Activated CD8-positive, alpha-beta memory T cell treated with anti-CD3 and anti-CD28 coated beads, Interleukin-2, amount 50 U/mL, for 24 hours (primary cell): Measurements from ENCODE around the gene SLC12A7.
"Not testable (repeated sequence)": the region's sequence is repeated elsewhere in the genome, so short reads cannot be mapped to it uniquely, and the experiment has no call there.

Experiments used
- DNase-seq: peaks from one replicate; pipeline ENCODE4 v3.0.0-alpha.2; 2020; ENCODE audit errors: extremely low read depth

The SLC12A7 gene

DNA sequence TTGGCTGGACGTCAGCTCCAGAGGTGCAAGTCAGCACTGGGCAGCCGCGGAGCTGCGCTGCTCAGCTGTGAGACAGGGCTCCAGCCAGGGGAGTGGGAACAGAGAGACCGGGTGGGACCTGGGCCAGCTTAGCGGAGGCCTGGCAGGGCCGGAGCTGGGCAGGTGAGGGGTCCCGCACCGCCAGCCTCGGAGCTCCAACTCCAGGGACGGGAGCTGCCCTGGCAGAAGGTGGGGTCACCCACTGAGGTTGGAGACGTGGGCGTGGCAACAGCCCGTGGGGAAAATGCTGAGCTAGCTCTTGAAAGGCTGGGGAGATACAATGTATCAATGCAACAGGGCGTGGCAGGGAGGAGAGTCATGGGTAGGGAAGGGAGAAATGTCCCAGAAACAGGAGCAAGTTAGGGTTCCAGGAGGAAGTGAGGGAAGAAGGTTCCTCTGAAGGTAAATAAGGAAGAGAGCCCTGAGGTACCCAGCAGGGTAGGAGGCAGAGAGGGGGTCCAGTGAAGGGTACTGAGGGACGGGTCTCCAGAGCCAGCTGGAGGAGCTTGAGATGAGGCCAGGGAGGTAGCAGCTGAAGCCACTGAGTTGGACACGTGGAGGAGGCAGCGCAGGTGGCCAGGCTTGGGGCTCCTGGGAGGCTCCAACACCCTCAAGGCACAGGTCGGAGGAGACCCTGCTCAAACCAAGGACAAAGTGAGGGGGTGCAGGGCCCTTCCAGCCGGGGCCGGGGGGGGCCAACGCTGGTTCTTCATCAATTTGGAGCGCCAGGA, 104.0 kb downstream of the SLC12A7 start:
- DNase-seq: no peak

DNA sequence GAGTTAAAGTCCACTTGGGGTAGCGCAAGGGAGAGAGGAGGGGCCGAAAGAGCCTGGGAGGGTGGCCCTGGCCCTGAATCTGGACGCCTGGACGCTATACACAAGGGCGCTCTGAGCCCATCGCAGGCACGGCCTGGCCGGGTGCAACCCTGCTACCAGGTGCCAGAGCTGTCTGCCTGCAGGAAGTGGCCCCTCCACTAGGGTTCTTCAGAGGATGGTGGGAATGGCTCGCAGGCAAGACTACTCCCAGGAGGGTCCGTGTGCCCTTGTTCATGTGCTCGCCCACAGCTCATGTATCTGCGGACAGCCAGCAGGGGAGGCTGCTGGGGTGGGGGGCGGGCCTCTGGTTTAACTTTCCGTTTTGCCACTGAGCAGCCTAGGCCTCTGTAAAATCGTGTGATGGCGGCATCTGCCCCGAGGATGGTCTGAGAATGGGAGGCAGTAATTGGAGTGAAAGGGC, 104.6 kb downstream of the SLC12A7 start:
- DNase-seq: no peak

DNA sequence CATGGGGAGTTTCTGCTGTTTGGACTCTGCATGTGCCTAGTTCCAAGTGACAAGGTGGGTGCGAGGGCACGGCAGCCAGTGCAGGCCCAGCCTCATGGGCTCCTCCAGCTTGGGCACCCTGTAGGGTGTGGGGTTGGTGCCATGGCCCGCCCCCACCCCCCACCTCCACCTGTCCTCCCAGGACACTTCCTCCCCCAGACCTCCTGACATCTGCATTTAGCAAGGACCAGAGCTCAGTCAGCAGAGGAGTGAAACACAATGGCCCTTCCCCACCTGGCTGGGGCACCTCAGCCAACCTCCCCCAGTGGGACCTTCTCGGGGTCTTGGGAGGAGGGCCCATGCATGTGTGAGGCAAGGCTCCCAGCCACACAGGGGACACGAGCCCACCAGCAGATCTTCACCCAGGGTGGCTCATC, 105.2 kb downstream of the SLC12A7 start:
- no peak for DNase-seq

DNA sequence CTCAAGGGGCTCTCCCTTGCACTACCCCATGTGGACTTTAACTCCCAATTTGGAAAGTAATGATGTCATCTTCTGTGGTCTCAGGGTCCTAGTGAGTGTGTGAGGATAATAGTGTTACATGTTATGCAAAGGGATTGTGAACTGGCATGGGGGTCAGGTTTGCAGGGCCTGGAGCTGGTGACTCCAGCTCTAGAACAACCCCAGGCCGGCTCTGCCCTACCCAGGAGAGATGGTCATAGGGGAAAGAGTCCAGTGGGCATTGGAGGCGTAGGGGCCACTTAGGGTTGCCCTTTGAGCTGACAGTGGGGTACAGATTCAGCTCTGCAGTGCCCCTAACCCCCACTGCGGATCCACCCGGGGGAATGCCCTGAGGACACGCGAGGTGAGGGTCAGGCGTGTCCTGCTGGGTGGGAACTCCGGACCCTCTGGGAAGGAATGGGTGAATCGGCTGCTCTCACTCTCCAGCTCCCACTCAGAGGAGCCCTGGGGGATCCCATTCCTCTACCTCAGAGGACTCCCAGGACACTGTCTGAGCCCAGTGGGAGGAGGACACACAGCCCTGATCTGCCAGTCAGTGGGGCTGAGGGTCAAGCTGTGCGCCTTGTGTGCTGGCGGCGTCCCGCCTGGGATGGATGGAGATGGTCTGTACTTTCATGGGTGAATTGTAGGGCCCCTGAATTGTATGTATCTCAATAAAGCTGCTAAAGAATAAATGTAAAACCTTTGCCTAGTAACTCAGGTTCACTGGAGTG, 105.8 kb downstream of the SLC12A7 start:
- no peak for DNase-seq

DNA sequence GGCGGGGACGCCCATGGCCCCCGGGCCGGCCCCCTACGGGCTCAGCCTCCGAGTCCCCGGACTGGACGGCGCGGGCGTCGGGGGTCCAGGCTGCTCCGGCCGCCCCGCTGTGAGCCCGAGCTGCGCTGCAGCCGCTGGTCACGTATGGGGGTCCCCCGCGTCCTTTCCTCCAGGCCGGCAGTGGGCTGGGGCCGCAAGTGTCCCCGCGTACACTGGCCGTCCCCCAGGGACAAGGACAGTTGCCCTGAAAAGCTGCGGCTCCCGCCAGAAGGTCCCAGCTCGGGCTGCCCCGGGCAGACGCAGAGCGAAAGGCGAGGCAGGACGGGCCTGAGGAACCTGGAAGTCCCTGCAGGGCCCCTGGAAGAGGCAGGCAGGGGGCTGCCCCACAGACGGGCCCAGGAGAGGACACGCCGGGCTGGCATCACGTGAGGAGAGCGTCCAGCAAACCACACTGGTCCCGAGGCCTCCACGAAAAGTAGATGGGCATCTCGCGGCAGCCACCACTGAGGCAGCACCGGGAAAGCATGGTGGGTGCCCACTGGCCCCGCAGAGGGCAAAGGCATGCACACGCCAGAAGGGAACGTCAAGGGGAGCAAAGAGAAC, 106.5 kb downstream of the SLC12A7 start:
- no peak for DNase-seq

DNA sequence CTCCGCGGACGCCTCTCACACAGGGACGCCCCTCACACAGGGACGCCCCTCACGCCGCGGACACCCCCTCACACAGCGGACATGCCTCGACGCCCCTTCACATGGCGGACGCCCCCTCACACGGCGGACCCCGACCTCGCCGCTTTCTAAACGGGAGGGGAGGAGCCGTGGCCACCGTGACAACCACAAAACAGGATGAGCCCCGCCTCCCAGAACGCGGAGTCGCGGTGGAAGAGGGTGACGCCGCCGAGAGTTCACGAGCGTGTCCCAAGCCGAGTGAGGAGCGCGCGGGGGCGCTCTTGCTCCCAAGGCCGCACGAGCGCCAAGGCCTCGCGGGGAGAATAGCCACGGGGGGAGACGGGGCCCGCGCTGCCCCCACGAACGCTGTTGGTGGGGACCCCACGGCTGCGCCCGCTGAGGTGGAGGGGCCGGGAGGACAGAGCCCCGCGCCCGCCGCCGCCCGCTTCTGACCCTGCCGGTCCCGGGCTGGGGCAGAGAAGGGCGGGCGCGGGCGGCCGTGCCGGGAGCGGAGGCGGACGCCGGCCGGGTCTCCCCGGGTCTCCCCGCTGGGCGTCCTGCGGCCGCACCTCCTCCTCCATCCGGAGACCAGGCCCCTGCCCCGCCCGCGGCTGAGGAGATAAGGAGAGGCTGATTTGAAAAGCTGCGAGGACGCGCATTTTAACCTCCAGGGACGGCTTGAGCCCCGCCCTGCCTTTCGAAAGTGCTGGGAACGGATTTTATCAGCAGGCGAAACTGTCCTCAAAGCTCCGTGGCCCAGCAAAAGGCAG, 107.2 kb downstream of the SLC12A7 start:
- DNase-seq: no peak

DNA sequence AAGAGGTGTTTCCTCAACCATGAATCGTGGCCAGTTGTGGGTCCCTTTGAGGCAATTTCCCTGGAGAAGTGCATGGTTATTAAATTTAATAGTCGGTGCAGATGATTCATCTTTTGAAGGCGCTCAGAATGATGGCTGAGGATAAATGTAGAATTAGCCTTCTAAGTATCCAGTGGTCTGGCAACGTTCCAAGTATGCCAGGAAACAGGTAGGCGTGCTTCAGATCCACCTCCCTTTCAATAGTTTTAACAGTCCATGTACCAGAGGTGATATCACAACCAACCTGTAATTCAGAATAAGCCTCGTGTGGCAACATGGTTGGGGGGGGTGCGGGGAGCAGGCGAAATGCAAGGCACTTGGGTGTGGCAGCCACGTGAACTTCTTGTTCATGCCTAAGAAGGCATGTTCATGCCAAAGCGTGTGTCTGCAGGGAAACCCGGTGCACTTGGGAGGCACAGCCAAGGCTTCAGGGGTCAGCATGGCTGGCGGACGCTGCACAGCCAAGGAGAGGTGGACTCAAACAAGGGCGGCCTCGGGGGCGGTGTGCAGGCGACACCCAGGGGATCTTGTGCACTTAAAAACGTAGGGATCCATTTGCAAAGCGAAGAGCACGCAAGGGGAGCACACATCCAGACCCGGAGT, 108.4 kb downstream of the SLC12A7 start:
- no peak for DNase-seq

DNA sequence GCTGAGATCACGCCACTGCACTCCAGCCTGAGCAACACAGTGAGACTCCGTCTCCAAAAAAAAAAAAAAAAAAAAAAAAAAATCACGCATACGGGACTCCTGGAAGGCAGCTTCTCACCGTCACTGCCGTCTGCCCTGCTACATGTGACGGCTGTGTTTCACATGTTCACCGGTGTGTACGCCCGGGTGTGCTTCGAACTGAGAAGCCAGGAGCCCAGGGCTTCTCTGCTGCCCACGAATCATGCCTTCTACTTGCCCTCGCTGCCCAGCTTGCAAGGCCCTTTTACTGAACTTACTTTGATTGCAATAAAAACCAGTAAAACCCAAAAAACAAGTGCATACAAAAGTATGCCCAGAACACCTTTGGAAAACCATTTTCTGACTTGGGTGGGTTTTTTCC, 109.0 kb downstream of the SLC12A7 start:
- DNase-seq: no peak

DNA sequence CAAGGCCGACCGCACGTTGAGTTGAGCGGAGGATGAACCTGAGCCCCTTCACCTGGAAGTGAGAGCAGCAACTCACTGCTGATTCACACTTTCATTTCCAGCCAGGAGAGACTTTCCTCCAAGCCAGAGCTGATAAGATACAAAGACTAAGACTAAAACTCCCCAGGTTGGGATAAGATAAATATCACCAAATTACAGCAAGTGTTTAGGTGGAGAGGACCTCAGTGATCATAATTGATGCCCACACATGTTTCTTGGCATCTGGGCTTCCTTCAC, 109.7 kb downstream of the SLC12A7 start:
- DNase-seq: no peak

DNA sequence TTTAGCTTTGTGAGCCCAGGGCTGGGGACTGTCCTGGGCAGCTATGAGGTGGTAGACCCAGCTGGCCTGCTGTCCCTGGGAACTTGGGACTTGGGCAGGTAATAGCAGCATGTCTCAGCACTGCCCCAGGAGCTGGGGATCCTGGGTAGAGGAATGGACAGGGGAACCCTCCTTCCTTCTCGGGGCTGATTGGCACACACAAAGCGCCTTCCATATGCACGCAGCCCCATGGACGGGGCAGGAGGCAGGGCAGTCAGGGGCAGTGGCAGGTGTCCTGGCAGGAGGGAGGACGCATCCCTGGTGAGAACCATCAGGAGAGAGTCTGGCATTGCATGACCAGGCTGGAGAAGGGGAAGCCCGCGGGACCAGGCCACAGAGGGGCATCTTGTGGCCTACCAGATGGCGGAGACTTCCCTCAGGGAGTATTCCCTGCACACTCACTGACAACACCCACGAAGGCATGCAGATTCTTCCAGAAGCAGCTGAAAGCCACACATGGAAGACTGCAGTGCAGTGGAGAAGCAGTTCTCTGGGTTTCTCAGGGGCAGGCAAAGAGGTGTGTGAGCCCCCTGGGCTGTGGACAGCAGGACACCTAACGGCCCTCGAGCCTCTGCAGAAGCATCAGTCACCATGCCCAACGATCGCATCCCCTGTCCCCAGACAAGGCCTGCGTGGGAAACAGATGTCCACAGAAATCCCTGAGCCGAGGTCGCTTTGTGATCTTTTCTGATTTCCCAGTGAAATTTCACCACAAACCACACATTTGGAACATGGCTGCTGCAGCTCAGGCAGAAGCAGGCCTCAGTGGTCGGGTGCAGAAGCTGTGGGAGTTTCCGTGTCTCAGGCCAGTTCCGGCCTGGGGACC, 110.2 kb downstream of the SLC12A7 start:
- DNase-seq: no peak

DNA sequence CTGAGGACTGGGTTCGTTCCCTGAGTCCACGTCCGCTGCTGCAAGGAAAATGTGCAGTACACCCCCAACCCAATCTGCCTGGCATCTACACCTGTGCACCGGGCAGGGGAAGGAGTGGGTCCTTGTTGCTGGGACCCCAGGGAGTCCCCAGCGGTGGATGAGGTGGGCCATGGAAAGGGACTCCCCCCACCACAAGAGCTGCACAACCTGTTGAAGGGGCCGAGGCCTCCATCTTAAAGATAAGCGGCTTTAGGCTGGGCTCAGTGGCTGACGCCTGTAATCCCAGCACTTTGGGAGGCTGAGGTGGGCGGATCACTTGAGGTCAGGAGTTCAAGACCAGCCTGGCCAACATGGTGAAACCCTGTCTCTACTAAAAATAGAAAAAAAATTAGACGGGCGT, 111.0 kb downstream of the SLC12A7 start:
- not testable (repeated sequence) for DNase-seq
